ENCODE data around the gene ZP3.
A peak's percentile ranks its signal among the peaks of the same experiment; 100 is the strongest.
"Not testable (repeated sequence)": the region's sequence is repeated elsewhere in the genome, so short reads cannot be mapped to it uniquely, and the experiment has no call there.

The ZP3 gene

DNA sequence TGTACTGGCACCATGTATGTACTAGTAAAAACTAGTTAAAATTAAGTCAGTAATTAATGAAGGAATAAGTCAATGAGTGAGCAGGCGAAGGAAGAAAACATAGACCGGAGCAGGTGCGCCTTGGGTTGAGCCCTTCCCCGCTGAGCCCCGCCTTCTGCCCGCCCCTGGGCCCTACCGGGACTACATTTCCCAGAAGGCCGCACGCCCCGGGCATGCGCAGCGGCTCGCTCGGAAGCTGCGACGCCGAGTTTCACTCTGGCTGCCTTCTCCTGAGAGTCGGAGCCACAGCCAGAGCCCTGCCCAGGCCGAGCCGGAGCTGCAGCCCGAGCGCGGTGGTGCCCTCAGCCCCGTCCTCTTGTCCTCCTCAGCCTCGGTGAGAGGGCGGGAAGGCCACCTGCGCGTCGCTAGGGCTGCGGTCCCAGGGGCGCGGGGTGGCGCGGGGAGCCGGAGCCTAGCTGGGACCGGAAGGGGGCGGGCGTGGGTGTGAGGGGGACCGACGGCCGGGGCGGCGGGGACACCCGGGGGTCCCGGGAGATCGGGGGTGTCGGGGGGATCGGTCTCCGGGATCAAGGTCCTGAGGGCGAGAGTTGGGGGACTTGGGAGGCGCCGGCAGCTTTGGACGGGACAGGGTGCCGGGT, 36.8 kb downstream of the ZP3 start, which contains the start of gene DTX2:
Gene DTX2 (plus strand): TSS at position 246 of the 638 bp plus-strand sequence. CDS start 18,801 bp downstream, outside the sequence.
- DNase-seq, result not testable (repeated sequence)

GRCh38 chr7:76462271-76462882, 37.6 kb downstream of the ZP3 start:
- DNase-seq, result not testable (repeated sequence)

DNA sequence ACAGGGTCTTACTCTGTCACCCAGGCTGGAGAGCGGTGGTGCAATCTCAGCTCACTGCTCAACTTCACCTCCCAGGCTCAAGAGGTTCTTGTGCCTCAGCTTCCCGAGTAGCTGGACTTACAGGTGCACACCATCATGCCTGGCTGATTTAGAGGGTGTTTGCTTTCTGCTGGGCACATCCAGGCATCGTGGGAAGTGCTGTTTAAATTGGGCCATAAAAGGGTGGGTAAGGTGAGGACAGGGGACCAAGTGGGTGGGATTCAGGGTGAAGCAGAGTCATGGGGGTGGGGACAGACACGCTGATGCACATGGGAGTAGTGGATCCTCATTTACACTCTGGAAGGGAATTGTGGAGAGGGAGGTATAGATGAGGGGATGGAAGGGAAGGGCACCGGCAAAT, 40.2 kb downstream of the ZP3 start:
- DNase-seq, result not testable (repeated sequence)

DNA sequence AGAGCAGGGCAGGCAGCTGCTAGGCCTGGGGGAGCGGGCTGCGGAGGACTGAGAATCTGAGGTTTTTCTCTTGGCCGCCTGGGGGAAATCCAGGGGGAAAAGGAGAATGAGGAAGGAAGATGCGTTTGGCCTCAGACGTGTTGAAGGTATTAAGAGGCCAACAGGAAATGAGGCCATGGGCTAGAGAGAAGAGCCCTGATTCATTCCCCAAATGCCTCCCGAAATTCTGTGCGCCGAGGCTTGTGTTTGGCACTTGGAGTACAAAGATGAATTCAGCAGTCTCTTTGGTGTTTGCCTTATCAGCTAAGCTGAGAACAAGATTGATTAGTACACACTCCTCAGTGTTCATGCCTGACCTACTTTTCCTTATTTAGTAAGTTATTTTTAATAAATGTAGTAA, 41.2 kb downstream of the ZP3 start:
- not testable (repeated sequence) for DNase-seq

DNA sequence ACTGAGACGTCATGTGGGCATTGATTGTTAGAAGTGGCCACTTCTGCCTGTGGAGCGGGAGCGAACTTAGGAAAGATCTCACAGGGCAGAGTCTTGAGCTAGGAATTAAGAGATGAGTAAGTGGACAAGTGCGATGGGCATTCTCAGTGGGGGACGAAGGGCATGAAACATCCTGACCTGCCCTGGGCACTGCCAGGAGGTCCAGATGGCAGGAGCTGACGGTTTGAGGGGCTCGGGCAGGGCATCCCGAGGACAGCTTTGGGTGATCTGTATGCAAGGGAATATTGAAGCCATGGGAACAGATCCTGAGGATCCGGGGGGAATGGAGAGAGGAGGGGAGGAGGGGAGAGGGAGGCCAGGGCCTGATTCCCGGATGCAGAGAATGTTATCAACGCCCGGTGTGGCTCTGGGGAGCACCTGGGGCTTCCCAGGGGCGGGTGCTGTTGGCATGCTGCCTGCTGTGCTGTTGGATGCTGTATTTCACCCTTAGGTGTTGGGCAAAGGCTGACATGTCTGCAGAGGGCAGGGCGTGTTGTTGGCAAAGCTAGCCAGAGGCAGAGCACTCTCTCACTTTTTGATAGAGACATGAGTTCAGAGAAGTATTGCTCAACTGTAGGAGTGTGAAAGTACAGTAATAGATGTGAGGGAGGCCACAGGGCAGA, 43.1 kb downstream of the ZP3 start:
- not testable (repeated sequence) for DNase-seq

DNA sequence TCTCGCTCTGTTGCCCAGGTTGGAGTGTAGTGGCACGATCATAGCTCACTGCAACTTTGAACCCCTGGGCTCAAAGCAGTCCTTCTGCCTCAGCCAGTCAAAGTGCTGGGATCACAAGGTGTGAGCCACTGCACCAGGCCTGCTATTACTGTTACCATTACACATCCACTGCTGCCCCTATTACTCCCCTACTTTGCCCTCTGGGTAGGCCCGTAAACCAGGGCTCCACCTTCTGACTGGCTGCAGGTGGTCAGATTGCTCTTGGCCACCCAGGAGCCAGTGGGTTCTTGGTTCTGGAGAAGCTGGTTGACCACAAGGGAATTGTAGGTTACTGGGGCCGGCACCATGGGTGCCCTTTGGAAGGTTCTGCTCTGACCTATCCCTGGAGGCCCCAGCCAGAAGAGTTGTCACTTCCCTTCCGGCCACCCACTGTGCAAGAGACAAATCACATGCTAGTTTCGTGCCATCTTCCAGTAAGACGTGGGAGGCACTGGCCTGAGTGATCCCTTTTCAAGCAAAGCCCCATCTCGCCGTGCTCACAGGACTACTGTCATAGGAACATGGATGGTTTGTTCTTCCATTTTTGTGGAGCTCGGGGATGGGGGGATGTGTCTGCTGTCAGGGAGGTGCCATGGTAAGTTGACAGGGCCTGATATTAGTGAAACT, 46.9 kb downstream of the ZP3 start:
- DNase-seq, result not testable (repeated sequence)

GRCh38 chr7:76473097-76473496, 48.3 kb downstream of the ZP3 start:
- DNase-seq, result not testable (repeated sequence)

- not testable (repeated sequence) for DNase-seq
Observed at GRCh38 chr7:76476280-76476679, 51.5 kb downstream of the ZP3 start.

DNA sequence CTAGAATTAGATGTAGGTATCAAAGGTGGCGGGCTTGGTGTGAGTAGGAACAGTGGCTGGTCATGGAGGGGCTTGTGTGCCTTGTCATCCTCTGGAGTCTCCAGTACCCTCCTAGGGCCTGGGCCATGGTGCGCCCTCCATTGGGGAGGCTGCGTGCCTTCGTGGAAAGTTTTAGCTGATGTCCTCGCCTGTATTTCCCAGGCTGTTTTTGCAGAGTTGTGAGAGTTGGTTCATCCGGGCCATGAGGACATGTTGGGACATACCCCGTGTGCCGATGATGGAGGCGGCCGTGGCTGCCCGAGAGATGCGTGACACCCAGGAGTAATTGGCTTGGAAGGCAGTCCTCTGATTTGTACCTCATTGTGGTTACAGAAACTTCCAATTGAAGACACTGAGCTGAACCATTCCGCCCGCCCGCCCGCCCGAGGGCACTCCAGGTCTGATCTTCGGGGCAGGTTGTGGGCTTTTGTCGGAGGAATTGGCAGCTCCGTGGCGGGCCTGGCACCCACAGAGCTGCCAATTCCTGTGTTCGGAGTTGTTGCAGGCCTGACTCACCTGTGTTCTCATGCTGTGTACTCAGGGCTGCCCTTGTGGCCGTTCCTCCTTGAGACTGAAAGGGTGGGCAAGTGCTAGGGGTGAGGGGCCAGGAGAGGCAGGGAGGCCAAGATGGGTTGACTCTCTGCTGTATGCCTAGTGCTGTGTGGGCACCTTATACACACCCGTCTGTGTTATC, 52.2 kb downstream of the ZP3 start:
- not testable (repeated sequence) for DNase-seq

GRCh38 chr7:76479628-76480027, 54.9 kb downstream of the ZP3 start:
- DNase-seq, result peak in 1 of 2 experiments; percentile 21

DNA sequence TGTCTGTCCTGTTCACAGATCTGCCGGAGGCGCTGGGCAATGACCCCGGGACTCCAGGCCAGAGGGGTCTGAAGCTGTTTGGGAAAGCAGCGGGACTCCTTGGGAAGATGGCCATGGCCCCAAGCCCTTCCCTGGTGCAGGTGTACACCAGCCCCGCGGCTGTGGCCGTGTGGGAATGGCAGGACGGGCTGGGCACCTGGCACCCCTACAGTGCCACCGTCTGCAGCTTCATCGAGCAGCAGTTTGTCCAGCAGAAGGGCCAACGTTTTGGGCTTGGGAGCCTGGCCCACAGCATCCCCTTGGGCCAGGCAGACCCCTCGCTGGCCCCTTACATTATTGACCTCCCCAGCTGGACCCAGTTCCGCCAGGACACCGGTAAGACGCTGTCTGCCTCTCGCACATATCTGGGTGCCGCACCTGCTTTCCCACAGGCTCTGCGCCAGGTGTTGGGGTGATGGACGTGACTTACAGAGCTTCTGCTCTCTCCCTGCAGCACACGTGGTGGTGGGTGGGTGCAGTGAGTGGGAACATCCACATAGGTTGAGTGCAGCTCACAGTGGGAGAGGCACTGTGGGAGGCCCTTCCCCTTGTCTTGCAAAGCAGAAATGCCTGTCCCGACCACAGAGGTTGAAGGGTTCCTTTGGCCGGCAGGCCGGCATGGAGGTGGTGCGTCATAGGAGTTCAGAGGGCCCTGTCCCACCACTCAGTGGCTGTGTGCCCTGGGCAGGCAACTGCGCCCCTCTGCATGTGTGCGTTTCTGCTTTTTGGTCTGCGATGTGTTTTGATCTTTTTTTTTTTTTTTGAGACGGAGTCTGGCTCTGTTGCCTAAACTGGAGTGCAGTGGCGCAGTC, 55.9 kb downstream of the ZP3 start:
- DNase-seq, result not testable (repeated sequence)

DNA sequence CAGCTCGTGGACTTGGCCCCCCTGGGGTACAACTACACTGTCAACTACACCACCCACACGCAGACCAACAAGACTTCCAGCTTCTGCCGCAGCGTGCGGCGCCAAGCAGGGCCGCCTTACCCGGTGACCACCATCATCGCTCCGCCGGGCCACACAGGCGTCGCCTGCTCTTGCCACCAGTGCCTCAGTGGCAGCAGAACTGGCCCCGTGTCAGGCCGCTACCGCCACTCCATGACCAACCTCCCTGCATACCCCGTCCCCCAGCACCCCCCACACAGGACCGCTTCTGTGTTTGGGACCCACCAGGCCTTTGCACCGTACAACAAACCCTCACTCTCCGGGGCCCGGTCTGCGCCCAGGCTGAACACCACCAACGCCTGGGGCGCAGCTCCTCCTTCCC, 57.9 kb downstream of the ZP3 start:
- not testable (repeated sequence) for DNase-seq

- DNase-seq, result not testable (repeated sequence)
Observed at GRCh38 chr7:76483081-76483480, 58.3 kb downstream of the ZP3 start.

- not testable (repeated sequence) for DNase-seq
Observed at GRCh38 chr7:76484456-76484855, 59.7 kb downstream of the ZP3 start.

- not testable (repeated sequence) for DNase-seq
Observed at GRCh38 chr7:76485822-76486610, 61.3 kb downstream of the ZP3 start.

GRCh38 chr7:76486618-76487017, 61.9 kb downstream of the ZP3 start:
- not testable (repeated sequence) for DNase-seq

GRCh38 chr7:76487969-76488368, 63.2 kb downstream of the ZP3 start:
- DNase-seq, result not testable (repeated sequence)

All from erythroblast (primary cell).